Activated CD8-positive, alpha-beta memory T cell treated with anti-CD3 and anti-CD28 coated beads, Interleukin-2, amount 50 U/mL, for 24 hours (primary cell): ENCODE data around the gene ARIH2.

ENCODE experiments used
- DNase-seq: peaks from one replicate; pipeline ENCODE4 v3.0.0-alpha.2; 2020; ENCODE audit errors: extremely low read depth

The ARIH2 gene

DNA sequence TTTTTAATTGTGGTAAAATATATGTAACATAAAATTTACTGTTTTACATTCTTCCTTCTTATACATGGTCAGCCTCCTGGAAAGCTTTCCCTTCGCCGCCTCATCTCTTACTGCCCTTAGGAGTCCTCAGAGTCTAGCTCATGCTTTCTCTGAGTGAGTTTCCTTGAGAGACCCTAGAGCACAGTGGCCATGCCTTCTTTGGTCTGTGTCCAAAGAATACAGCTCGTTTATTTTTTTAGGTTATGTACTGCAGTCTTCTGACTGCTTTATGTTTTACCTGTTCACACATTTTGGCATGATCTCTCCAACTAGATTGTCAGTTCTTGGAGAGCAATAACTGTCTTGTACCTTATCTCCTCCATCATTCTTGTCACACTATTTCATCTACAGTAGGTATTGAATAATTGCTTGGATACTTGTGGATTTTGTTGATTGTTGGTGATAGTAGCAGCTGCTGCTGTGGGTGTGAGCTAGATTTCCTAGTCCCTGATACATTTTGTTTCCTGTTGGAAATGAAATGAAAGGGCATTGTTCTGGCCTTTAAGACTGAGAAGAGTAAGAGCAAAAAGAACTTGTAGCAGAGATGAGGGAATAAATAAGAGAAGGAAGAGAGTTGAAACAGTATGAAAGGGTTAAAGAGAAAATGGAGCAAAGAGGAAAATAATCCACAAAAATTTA, 10.9 kb downstream of the ARIH2 start:
- no peak for DNase-seq

DNA sequence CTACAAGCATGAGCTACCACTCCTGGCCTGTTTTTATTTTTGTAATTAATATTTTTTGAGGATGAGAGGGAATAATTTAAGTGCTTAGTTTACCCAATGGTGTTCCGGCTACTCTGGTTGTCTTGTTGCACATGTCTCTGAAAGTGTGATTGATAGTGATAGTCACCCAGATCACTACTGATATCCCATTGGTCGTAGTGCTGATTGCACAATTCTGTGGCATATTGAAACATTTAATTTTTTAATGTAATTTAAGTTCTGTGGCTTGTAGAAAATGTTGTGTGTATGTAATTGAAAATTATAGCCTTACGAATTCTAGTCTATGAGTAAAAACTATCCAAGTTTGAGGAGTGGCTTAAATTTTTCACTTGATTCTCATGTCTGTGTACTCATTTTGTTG, 11.9 kb downstream of the ARIH2 start:
- DNase-seq, result no peak

- no peak for DNase-seq
Observed at GRCh38 chr3:48931944-48932580, 13.4 kb downstream of the ARIH2 start.

- no peak for DNase-seq
Observed at GRCh38 chr3:48934333-48934991, 15.8 kb downstream of the ARIH2 start.

GRCh38 chr3:48935530-48935929, 16.9 kb downstream of the ARIH2 start:
- DNase-seq, result no peak

GRCh38 chr3:48938156-48938555, 19.5 kb downstream of the ARIH2 start:
- no peak for DNase-seq

GRCh38 chr3:48938689-48939088, 20.0 kb downstream of the ARIH2 start:
- no peak for DNase-seq

DNA sequence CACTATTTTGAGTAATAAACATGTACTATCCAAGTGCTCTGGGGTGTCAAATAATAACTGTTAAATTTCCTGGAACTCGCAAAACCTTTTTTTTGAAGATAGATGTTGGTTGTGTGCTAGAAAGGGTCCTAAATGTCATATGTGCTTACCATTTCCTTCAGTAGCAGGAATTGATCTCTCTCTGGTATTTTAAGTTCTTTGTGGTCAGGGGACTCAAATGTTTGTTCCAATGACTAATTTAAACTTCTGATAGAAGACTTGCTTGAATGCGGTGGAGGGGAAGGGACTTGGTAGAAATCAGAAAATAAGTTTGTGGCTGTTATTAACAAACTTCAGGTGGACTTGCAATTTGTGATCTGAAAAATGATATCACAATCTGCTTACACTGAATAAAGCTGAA, 26.8 kb downstream of the ARIH2 start:
- DNase-seq, result no peak

DNA sequence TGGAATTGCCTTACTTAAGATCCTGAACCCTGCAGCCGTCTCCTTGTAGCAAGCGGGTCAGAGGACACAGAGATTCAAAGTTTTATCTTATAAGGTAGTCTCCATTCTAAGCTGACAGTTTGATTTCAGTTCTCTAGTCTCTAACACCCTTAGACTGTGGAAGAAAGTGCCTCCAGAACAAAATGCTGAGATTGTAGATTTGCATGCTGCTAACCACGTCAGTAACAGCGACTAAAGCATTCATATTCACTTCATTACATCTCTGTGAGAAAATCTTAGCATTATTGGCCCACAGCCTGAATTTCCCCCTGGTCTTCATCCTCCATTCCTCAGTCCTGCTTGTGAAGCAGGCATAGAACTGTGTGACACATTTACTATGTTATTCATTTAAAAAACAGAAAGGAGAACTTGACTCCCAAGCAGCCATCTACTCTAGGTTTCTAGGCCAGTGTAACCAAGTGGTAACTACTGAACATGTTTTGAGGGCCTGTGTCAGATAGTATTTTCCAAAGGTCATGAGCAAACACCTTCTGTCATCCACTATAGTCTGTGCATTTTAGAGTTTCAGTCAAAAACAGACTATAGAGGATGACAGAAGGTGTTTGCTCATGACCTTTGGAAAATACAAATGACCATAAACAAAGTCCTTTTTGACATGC, 27.4 kb downstream of the ARIH2 start:
- no peak for DNase-seq

DNA sequence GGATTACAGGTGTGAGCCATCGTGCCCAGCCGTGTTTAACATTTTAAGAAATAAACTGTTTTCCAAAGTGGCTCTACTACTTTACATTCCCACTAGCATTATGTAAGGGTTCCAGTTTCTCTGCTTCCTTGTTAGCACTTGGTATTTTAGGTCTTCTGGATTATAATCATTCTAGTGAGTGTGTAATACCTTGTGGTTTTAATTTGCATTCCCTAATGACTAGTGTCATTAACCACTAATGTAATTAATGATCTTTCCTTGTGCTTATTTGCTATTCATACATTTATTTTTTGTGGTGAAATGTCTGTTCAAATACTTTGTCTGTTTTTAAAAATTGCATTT, 30.7 kb downstream of the ARIH2 start:
- DNase-seq, result no peak

DNA sequence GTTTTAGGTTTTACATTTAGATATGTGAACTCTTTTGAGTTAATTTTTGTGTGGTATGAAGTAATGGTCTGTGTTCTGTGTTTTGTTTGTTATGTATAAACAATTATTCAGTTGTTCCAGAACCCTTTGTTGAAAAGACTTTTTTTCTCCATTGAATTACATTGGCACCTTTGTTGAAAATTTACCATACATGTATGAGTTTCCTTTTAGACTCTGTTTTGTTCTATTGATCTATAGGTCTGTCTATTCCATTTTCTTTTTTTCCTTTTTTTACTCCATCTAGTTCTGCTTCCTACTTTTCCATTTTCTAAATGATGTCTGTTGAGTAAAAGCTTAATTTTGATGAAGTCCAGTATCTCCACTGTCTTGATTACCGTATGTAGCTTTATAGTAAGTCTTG, 31.4 kb downstream of the ARIH2 start:
- DNase-seq, result no peak

- no peak for DNase-seq
Observed at GRCh38 chr3:48951764-48952163, 33.1 kb downstream of the ARIH2 start.

- DNase-seq, result no peak
Observed at GRCh38 chr3:48952510-48953118, 34.0 kb downstream of the ARIH2 start.

GRCh38 chr3:48957006-48957705, 38.5 kb downstream of the ARIH2 start:
- no peak for DNase-seq

GRCh38 chr3:48960841-48961413, 42.3 kb downstream of the ARIH2 start:
- DNase-seq, result no peak

GRCh38 chr3:48962340-48962739, 43.7 kb downstream of the ARIH2 start:
- no peak for DNase-seq

DNA sequence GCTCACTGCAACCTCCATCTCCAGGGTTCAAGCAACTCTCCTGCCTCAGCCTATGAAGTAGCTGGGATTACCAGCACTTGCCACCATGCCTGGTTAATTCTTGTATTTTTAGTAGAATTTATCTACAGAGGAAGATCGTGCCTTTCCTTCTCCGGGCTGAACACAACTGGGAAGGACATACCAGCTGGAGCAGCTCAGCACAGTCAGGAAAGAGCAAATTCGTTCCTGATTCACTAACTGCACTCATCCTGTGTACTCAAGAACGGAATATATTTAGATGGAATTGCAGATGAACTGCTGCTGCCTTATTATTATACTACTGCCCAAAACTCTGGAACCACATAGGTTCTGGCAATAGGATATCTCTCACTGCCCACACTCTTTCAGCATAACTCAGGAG, 44.3 kb downstream of the ARIH2 start:
- DNase-seq, result no peak

- no peak for DNase-seq
Observed at GRCh38 chr3:48963591-48963990, 44.9 kb downstream of the ARIH2 start.

- no peak for DNase-seq
Observed at GRCh38 chr3:48966367-48966766, 47.7 kb downstream of the ARIH2 start.

- DNase-seq, result no peak
Observed at GRCh38 chr3:48966876-48967361, 48.3 kb downstream of the ARIH2 start.

GRCh38 chr3:48970586-48970985, 51.9 kb downstream of the ARIH2 start:
- no peak for DNase-seq
